H9 (cell line): ENCODE data around the gene PSTPIP1. TPM values are rescaled to one million over a fixed set of nuclear protein-coding genes. Genes with fewer than 3 reads are reported as not detected.

Source experiments
- DNase-seq: peaks from one replicate; pipeline ENCODE4 v3.0.0-alpha.2; 2017
- H2AFZ ChIP-seq: one replicate; pipeline ENCODE4 v1.6.1; 2013; ENCODE audit warnings: mild to moderate bottlenecking, low read length, control low read depth, moderate library complexity
- H2AK5ac ChIP-seq: 2 replicates; pipeline ENCODE4 v1.6.1; 2013; ENCODE audit warnings: low read length, control low read depth, mixed read lengths; ENCODE audit not compliant: insufficient read length
- H2BK120ac ChIP-seq: one replicate; pipeline ENCODE4 v1.6.1; 2013; ENCODE audit warnings: low read depth, mild to moderate bottlenecking, low read length, control low read depth, inconsistent platforms; ENCODE audit not compliant: poor library complexity, severe bottlenecking
- H2BK12ac ChIP-seq: 2 replicates; pipeline ENCODE4 v1.6.1; 2013; ENCODE audit warnings: low read length, control low read depth, mixed read lengths, low read depth; ENCODE audit not compliant: insufficient read length
- H2BK15ac ChIP-seq: 2 replicates; pipeline ENCODE4 v1.6.1; 2013; ENCODE audit warnings: low read depth, low read length, control low read depth
- H2BK20ac ChIP-seq: one replicate; pipeline ENCODE4 v1.6.1; 2013; ENCODE audit warnings: low read depth, mild to moderate bottlenecking, low read length, control low read depth, inconsistent platforms; ENCODE audit not compliant: poor library complexity, severe bottlenecking
- H2BK5ac ChIP-seq: 2 replicates; pipeline ENCODE4 v1.6.1; 2013; ENCODE audit warnings: low read length, control low read depth, mixed read lengths; ENCODE audit not compliant: insufficient read length
- H3K14ac ChIP-seq: 2 replicates; pipeline ENCODE4 v1.6.1; 2013; ENCODE audit warnings: low read length, control low read depth; ENCODE audit not compliant: insufficient read depth
- H3K18ac ChIP-seq: 2 replicates; pipeline ENCODE4 v1.6.1; 2013; ENCODE audit warnings: low read depth, mild to moderate bottlenecking, mixed read lengths, low read length, control low read depth; ENCODE audit not compliant: insufficient read length
- H3K23ac ChIP-seq: 2 replicates; pipeline ENCODE4 v1.6.1; 2013; ENCODE audit warnings: low read length, control low read depth, mixed read lengths, low read depth; ENCODE audit not compliant: insufficient read length
- H3K23me2 ChIP-seq: 2 replicates; pipeline ENCODE4 v1.6.1; 2013; ENCODE audit warnings: low read depth, mild to moderate bottlenecking, mixed read lengths, low read length, control low read depth; ENCODE audit not compliant: insufficient read length, poor library complexity, severe bottlenecking
- H3K27ac ChIP-seq: 2 replicates; pipeline ENCODE4 v1.5.1; 2013; ENCODE audit warnings: low read length, control low read depth, mixed read lengths, low read depth; ENCODE audit not compliant: insufficient read length
- H3K27me3 ChIP-seq: 2 replicates; pipeline ENCODE4 v1.6.1; 2013; ENCODE audit warnings: low read length, control low read depth, inconsistent platforms; ENCODE audit not compliant: insufficient read depth
- H3K4ac ChIP-seq: 2 replicates; pipeline ENCODE4 v1.6.1; 2013; ENCODE audit warnings: low read depth, mild to moderate bottlenecking, control low read depth, inconsistent platforms, low read length, moderate library complexity
- H3K4me1 ChIP-seq: 2 replicates; pipeline ENCODE4 v1.6.1; 2013; ENCODE audit warnings: low read length, control low read depth, inconsistent platforms; ENCODE audit not compliant: insufficient read depth
- H3K4me2 ChIP-seq: 2 replicates; pipeline ENCODE4 v1.6.1; 2013; ENCODE audit warnings: low read length, control low read depth, mixed read lengths; ENCODE audit not compliant: insufficient read length, insufficient read depth
- H3K56ac ChIP-seq: 2 replicates; pipeline ENCODE4 v1.6.1; 2013; ENCODE audit warnings: low read depth, mild to moderate bottlenecking, mixed read lengths, low read length, control low read depth; ENCODE audit not compliant: insufficient read length
- H3K79me1 ChIP-seq: 2 replicates; pipeline ENCODE4 v1.6.1; 2013; ENCODE audit warnings: low read depth, mild to moderate bottlenecking, moderate library complexity, low read length, control low read depth, inconsistent platforms; ENCODE audit not compliant: insufficient read depth, poor library complexity, severe bottlenecking
- H3K79me2 ChIP-seq: 2 replicates; pipeline ENCODE4 v1.6.1; 2013; ENCODE audit warnings: low read length, control low read depth, inconsistent platforms; ENCODE audit not compliant: insufficient read depth
- H3K9ac ChIP-seq: 2 replicates; pipeline ENCODE4 v1.6.1; 2013; ENCODE audit warnings: low read length, control low read depth, mixed read lengths; ENCODE audit not compliant: insufficient read length; ENCODE audit errors: extremely low read depth
- H3K9me3 ChIP-seq: one replicate; pipeline ENCODE4 v1.6.1; 2013; ENCODE audit warnings: low read depth, low read length, inconsistent platforms; ENCODE audit not compliant: control insufficient read depth
- H3T11ph ChIP-seq: one replicate; pipeline ENCODE4 v1.6.1; 2013; ENCODE audit warnings: mild to moderate bottlenecking, low read length, control low read depth, inconsistent platforms
- H4K20me1 ChIP-seq: one replicate; pipeline ENCODE4 v1.6.1; 2013; ENCODE audit not compliant: control insufficient read depth, insufficient read length, insufficient read depth
- H4K5ac ChIP-seq: 2 replicates; pipeline ENCODE4 v1.6.1; 2013; ENCODE audit warnings: low read depth, mild to moderate bottlenecking, mixed read lengths, low read length, control low read depth; ENCODE audit not compliant: insufficient read length
- H4K8ac ChIP-seq: replicated peaks from 2 replicates; pipeline ENCODE4 v1.6.1; 2013; ENCODE audit warnings: low read length, control low read depth, mixed read lengths, low read depth; ENCODE audit not compliant: insufficient read length
- H4K91ac ChIP-seq: 2 replicates; pipeline ENCODE4 v1.6.1; 2013; ENCODE audit warnings: low read depth, mild to moderate bottlenecking, moderate library complexity, mixed read lengths, low read length, control low read depth; ENCODE audit not compliant: insufficient read length
- H3K27ac Mint-ChIP-seq, 3 experiments: 2 replicates in 2 of 3; 3 replicates in 1 of 3; pipeline ENCODE4 v1.8.0; 2020 to 2021; ENCODE audit warnings: mixed read lengths in 3 of 3, mild to moderate bottlenecking in 1 of 3, moderate library complexity in 1 of 3
- H3K27me3 Mint-ChIP-seq: 2 replicates; pipeline ENCODE4 v1.8.0; 2021; ENCODE audit warnings: low read depth, mild to moderate bottlenecking, moderate library complexity, mixed read lengths
- H3K36me3 Mint-ChIP-seq, 3 experiments: 2 replicates in 2 of 3; 3 replicates in 1 of 3; pipeline ENCODE4 v1.8.0; 2020 to 2021; ENCODE audit warnings: low read depth in 3 of 3, mixed read lengths in 3 of 3; ENCODE audit not compliant: insufficient read depth in 1 of 3
- H3K4me1 Mint-ChIP-seq, 2 experiments: 2 replicates each; pipeline ENCODE4 v1.8.0; 2020; ENCODE audit warnings: mixed read lengths in 2 of 2
- H3K4me3 Mint-ChIP-seq, 2 experiments: 2 replicates in 1 of 2; 3 replicates in 1 of 2; pipeline ENCODE4 v1.8.0; 2020 to 2021; ENCODE audit warnings: mild to moderate bottlenecking in 2 of 2, mixed read lengths in 2 of 2, moderate library complexity in 1 of 2
- H3K9me3 Mint-ChIP-seq, 2 experiments: 2 replicates in 1 of 2; 3 replicates in 1 of 2; pipeline ENCODE4 v1.8.0; 2020; ENCODE audit warnings: mild to moderate bottlenecking in 2 of 2, mixed read lengths in 2 of 2, moderate library complexity in 1 of 2
- WGBS: extraction: QIAGEN DNeasy Blood & Tissue Kit; methylation state at CpG from one replicate; pipeline ENCODE4 v1.1.7; 2013; ENCODE audit warnings: missing lambda C conversion rate, low lambda C conversion rate, mixed read lengths; ENCODE audit not compliant: insufficient read length; ENCODE audit errors: extremely low coverage; 5-methylcytosine and 5-hydroxymethylcytosine counted together
- total RNA-seq: library from RNA; stranded (reverse); gene quantifications from 2 replicates; pipeline ENCODE4 v1.2.1, GENCODE V29; 2021
- TF ChIP-seq, protein P1 (sequence below): fragments of 200-600 bp; sonication (generic); conservative IDR thresholded peaks from 3 replicates; pipeline ENCODE4 v1.8.0; 2021; ENCODE audit warnings: antibody characterized with exemption, mild to moderate bottlenecking

The PSTPIP1 gene
- total RNA-seq, 1 experiment from 2014 or later = 1.8 TPM

DNA sequence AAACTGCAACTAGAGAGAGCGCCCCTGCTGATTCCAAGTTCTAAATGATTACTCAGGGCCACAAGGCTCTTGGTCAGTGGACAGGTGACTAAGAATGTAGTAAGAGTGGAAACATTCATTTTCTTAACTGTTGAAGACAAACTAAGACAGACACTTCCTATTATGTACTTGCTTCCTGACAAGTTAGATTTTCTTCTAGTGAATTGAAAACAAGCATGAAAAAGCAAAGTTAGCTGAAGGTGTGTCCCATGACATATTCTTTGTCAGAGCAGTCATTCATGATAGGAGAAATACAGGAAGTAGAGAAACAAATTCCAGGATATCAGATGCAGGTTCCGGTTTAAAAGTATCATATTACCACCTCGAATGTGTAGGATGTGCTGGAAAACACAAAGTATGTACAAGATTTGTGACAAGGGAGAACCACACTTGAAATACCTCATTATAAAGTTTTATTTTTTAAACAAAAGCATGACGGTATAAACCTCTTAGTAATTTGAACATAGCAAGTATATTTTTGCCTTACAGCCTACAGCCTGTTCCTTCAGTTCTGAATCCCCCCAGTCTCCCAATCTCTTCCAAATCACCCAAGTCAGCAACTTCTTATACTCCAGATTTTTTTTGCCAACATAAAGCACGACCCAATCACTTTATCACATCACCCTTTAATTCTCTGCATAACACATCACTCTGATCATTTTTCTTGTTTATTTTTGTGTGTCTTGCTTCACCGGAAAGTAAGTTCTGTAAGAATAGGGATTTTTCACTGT, 69.8 kb downstream of the PSTPIP1 start:
- Histone ChIP-seq H3K4me1 (peaks cover 3% of the 10 kb centered on the region), H3K14ac (no peak overlapping the region), H2AK5ac (no peak overlapping the region), H3K9me3 (no peaks in the 10 kb centered on the region), H2BK5ac (no peak overlapping the region), H3K27ac (no peak overlapping the region), H3K79me2 (peaks cover 14% of the 10 kb centered on the region; the same call in 1 of the 2 replicates), H3K79me1 (no peaks in the 10 kb centered on the region), H2BK120ac (no peak overlapping the region), H3K23ac (no peak overlapping the region), H2BK15ac (no peak overlapping the region), H3K27me3 (no peaks in the 10 kb centered on the region), H2BK12ac (no peak overlapping the region), H3K4ac (no peak overlapping the region), H4K5ac (no peak overlapping the region), H2AFZ (no peak overlapping the region), H4K8ac (no peak overlapping the region), H4K91ac (no peak overlapping the region), H3K9ac (no peak overlapping the region), H3T11ph (no peak overlapping the region), H3K23me2 (peaks cover 2% of the 10 kb centered on the region), H2BK20ac (no peak overlapping the region), H4K20me1 (no peaks in the 10 kb centered on the region), H3K4me2 (no peak overlapping the region), H3K56ac (no peak overlapping the region), H3K18ac (no peak overlapping the region)
- peaks cover 35 to 45% of the 10 kb centered on the region in 2 experiments for H3K4me1 Mint-ChIP-seq
- no peaks in the 10 kb centered on the region for H3K9me3 Mint-ChIP-seq
- WGBS = 100% methylated on average over 1 of the region's 6 CpGs
- TF ChIP-seq, protein P1, sequence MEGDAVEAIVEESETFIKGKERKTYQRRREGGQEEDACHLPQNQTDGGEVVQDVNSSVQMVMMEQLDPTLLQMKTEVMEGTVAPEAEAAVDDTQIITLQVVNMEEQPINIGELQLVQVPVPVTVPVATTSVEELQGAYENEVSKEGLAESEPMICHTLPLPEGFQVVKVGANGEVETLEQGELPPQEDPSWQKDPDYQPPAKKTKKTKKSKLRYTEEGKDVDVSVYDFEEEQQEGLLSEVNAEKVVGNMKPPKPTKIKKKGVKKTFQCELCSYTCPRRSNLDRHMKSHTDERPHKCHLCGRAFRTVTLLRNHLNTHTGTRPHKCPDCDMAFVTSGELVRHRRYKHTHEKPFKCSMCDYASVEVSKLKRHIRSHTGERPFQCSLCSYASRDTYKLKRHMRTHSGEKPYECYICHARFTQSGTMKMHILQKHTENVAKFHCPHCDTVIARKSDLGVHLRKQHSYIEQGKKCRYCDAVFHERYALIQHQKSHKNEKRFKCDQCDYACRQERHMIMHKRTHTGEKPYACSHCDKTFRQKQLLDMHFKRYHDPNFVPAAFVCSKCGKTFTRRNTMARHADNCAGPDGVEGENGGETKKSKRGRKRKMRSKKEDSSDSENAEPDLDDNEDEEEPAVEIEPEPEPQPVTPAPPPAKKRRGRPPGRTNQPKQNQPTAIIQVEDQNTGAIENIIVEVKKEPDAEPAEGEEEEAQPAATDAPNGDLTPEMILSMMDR = no peak
- no peak for DNase-seq
- H3K4me3 Mint-ChIP-seq = no peak overlapping the region
- peaks cover 2 to 8% (median 4%) of the 10 kb centered on the region in 3 experiments; a peak in 5 of 7 replicates for H3K36me3 Mint-ChIP-seq
- H3K27ac Mint-ChIP-seq = peak overlapping the region in 1 of 3 experiments; percentile 10; a peak in 2 of 7 replicates
- H3K27me3 Mint-ChIP-seq = no peaks in the 10 kb centered on the region; the same call in 1 of the 2 replicates
